ENCODE results near the gene COL21A1.

GRCh38 chr6:56259234-56260077 lies 12.1 kb upstream of the COL21A1 start:
- TF ChIP-seq GATA2 (IDR thresholded peaks at IDR 0.05; ENCODE audit: low read depth, low read length) (no peak), GATA3 (IDR thresholded peaks at IDR 0.05; ENCODE audit: low read depth, low read length) (no peak)
